BJ (cell line): ENCODE measurements around the gene QSOX1. TPM values are rescaled to one million over a fixed set of nuclear protein-coding genes. Genes with fewer than 3 reads are reported as not detected.

Experiments
- CTCF ChIA-PET: fragments of 350-600 bp; formaldehyde crosslinking; extraction: SDS; loops from one replicate; lab custom pipeline; 2021; ENCODE audit warnings: antibody characterized with exemption, inconsistent platforms; lab: Yijun Ruan, JAX
- POLR2A ChIA-PET: fragments of 300-600 bp; sonication (Branson Sonifier 250); formaldehyde crosslinking; extraction: SDS; loops from one replicate; lab custom pipeline; 2021; ENCODE audit warnings: antibody characterized with exemption; lab: Charles Lee
- DNase-seq: peaks from one replicate; pipeline ENCODE4 v3.0.0-alpha.2; 2011; ENCODE audit warnings: low read depth
- H3K27me3 ChIP-seq: 2 replicates; pipeline ENCODE4 v1.6.0; 2011; ENCODE audit warnings: low read length; ENCODE audit not compliant: control insufficient read depth, insufficient read depth
- H3K36me3 ChIP-seq: 2 replicates; pipeline ENCODE4 v1.5.1; 2011; ENCODE audit warnings: low read length; ENCODE audit not compliant: control insufficient read depth, insufficient read depth
- H3K4me3 ChIP-seq: 2 replicates; pipeline ENCODE4 v1.5.1; 2011; ENCODE audit warnings: low read depth, mild to moderate bottlenecking, control low read depth, low read length
- CTCF ChIP-seq: IDR thresholded peaks from 2 replicates; pipeline ENCODE4 v1.5.1; 2011; ENCODE audit warnings: low read depth, mild to moderate bottlenecking, control low read depth, inconsistent platforms, low read length, moderate library complexity; ENCODE audit not compliant: insufficient read depth
- polyA plus RNA-seq: library from polyadenylated mRNA; depleted of rRNA; stranded (reverse); fragments of >200 nt; gene quantifications from 2 replicates; pipeline ENCODE4 v1.2.3, GENCODE V29; 2011

QSOX1 gene
- polyA plus RNA-seq, 1 experiment = 503 TPM

GRCh38 chr1:180157576-180158057 is 2.9 kb downstream of the QSOX1 start:
- no peaks in the 10 kb centered on the region; the same call in 1 of the 2 replicates for H3K36me3 ChIP-seq
- no peak overlapping the region for H3K4me3 ChIP-seq
- no peak for TF ChIP-seq CTCF
- DNase-seq = no peak
- CTCF ChIA-PET = interaction anchor here (1.2 to 3.0 kb wide), 3 partner anchors 10 to 325 kb away, joined by 4 to 16 read pairs (median 4); no protein-coding TSS in a partner anchor
- H3K27me3 ChIP-seq = no peaks in the 10 kb centered on the region
- POLR2A ChIA-PET = no interaction called here

- DNase-seq = no peak
- no peak for TF ChIP-seq CTCF
- Histone ChIP-seq H3K4me3 (no peak overlapping the region), H3K27me3 (no peaks in the 10 kb centered on the region), H3K36me3 (no peaks in the 10 kb centered on the region; the same call in 1 of the 2 replicates)
- POLR2A ChIA-PET = no interaction called here
- CTCF ChIA-PET = interaction anchor here (1.2 to 3.0 kb wide), 4 partner anchors 10 to 324 kb away, joined by 4 to 16 read pairs (median 4); no protein-coding TSS in a partner anchor
Observed at GRCh38 chr1:180158149-180159147, 3.8 kb downstream of the QSOX1 start.

GRCh38 chr1:180160357-180160756 is 5.7 kb downstream of the QSOX1 start:
- no peak for TF ChIP-seq CTCF
- ChIA-PET CTCF (no interaction called here), POLR2A (no interaction called here)
- no peaks in the 10 kb centered on the region; the same call in none of the 2 replicates for H3K36me3 ChIP-seq
- DNase-seq = no peak
- no peak overlapping the region for H3K4me3 ChIP-seq
- no peaks in the 10 kb centered on the region for H3K27me3 ChIP-seq

GRCh38 chr1:180163041-180163440 is 8.4 kb downstream of the QSOX1 start:
- H3K4me3 ChIP-seq = no peak overlapping the region
- CTCF ChIA-PET = no interaction called here
- no peaks in the 10 kb centered on the region for H3K27me3 ChIP-seq
- TF ChIP-seq CTCF = no peak
- POLR2A ChIA-PET = no interaction called here
- peaks cover 6% of the 10 kb centered on the region for H3K36me3 ChIP-seq
- DNase-seq = no peak

- no peak for TF ChIP-seq CTCF
- H3K36me3 ChIP-seq = peaks cover 8% of the 10 kb centered on the region
- no peak overlapping the region for H3K4me3 ChIP-seq
- DNase-seq = no peak
- H3K27me3 ChIP-seq = no peaks in the 10 kb centered on the region
- POLR2A ChIA-PET = no interaction called here
- CTCF ChIA-PET = interaction anchor here (8.9 kb wide), 1 partner anchor 14 kb away, joined by 78 read pairs; no protein-coding TSS in a partner anchor
Observed at GRCh38 chr1:180165096-180165495, 10.4 kb downstream of the QSOX1 start.
